H1 (cell line): ENCODE results near the gene AKAP12. TPM values are rescaled to one million over a fixed set of nuclear protein-coding genes. Genes with fewer than 3 reads are reported as not detected.

ENCODE experiments used
- CTCF ChIA-PET: fragments of 300-600 bp; sonication (Branson Sonifier 250); formaldehyde crosslinking; loops from one replicate; lab custom pipeline; 2021; ENCODE audit not compliant: partially characterized antibody; lab: Charles Lee
- POLR2A ChIA-PET: fragments of 300-600 bp; sonication (Branson Sonifier 250); formaldehyde crosslinking; loops from one replicate; lab custom pipeline; 2021; ENCODE audit warnings: inconsistent platforms; ENCODE audit not compliant: partially characterized antibody; lab: Charles Lee
- DNase-seq, 2 experiments: peaks; one replicate each; pipeline versions ENCODE4 v3.0.0 to v3.0.0-alpha.2; 2010 to 2022; ENCODE audit warnings: low spot score in 2 of 2, low read depth in 1 of 2, mixed read lengths in 1 of 2
- FAIRE-seq: peaks from 2 replicates; lab custom pipeline; 2011; peaks lifted over from hg19 to GRCh38; lab: Jason Lieb, UNC
- H2AFZ ChIP-seq: 2 replicates; pipeline ENCODE4 v1.8.1; 2012; ENCODE audit warnings: low read length, inconsistent platforms
- H2AK5ac ChIP-seq: 2 replicates; pipeline ENCODE4 v1.6.1; 2013; ENCODE audit warnings: low read depth, low read length
- H2BK120ac ChIP-seq: replicated peaks from 2 replicates; pipeline ENCODE3; 2013; ENCODE audit warnings: low read depth, low read length, inconsistent platforms
- H2BK12ac ChIP-seq: 2 replicates; pipeline ENCODE4 v1.6.1; 2013; ENCODE audit warnings: low read depth, low read length
- H2BK15ac ChIP-seq: 2 replicates; pipeline ENCODE4 v1.6.1; 2013; ENCODE audit warnings: low read length
- H2BK20ac ChIP-seq: 2 replicates; pipeline ENCODE4 v1.6.1; 2013; ENCODE audit warnings: low read length
- H2BK5ac ChIP-seq: 2 replicates; pipeline ENCODE4 v1.6.1; 2013; ENCODE audit warnings: low read depth, low read length
- H3K14ac ChIP-seq: 2 replicates; pipeline ENCODE4 v1.6.1; 2013; ENCODE audit warnings: inconsistent platforms; ENCODE audit not compliant: insufficient read length
- H3K18ac ChIP-seq: 2 replicates; pipeline ENCODE4 v1.6.1; 2013; ENCODE audit warnings: low read length; ENCODE audit errors: extremely low read depth
- H3K23ac ChIP-seq: 2 replicates; pipeline ENCODE4 v1.6.1; 2013; ENCODE audit warnings: inconsistent platforms; ENCODE audit not compliant: insufficient read length
- H3K23me2 ChIP-seq: 2 replicates; pipeline ENCODE4 v1.6.1; 2013; ENCODE audit warnings: low read depth, low read length
- H3K27ac ChIP-seq: 2 replicates; pipeline ENCODE4 v1.6.1; 2011; ENCODE audit warnings: low read depth, low read length, inconsistent platforms
- H3K27me3 ChIP-seq, 4 experiments: replicated peaks in 1 of 4; 1 replicate in 1 of 4; 2 replicates in 3 of 4; pipeline versions ENCODE4 v1.6.1 to v1.8.1; 2011 to 2013; ENCODE audit warnings: low read length in 3 of 4, mild to moderate bottlenecking in 3 of 4, inconsistent platforms in 2 of 4, mixed read lengths in 2 of 4, moderate library complexity in 1 of 4; ENCODE audit not compliant: control insufficient read depth in 3 of 4, insufficient read depth in 3 of 4; ENCODE audit errors: extremely low read depth in 1 of 4
- H3K36me3 ChIP-seq, 4 experiments: 2 replicates each; pipeline versions ENCODE4 v1.6.1 to v1.8.1; 2011 to 2013; ENCODE audit warnings: mild to moderate bottlenecking in 4 of 4, low read length in 3 of 4, moderate library complexity in 2 of 4, control low read depth in 1 of 4, inconsistent platforms in 1 of 4; ENCODE audit not compliant: insufficient read depth in 4 of 4, control insufficient read depth in 2 of 4
- H3K4ac ChIP-seq: replicated peaks from 2 replicates; pipeline ENCODE3; 2013; ENCODE audit warnings: low read length, low read depth, mixed read lengths, inconsistent platforms; ENCODE audit not compliant: insufficient read length
- H3K4me1 ChIP-seq, 4 experiments: replicated peaks in 1 of 4; 1 replicate in 1 of 4; 2 replicates in 3 of 4; pipeline versions ENCODE4 v1.6.1 to v1.8.1; 2011 to 2013; ENCODE audit warnings: low read length in 3 of 4, inconsistent platforms in 2 of 4, mixed read lengths in 1 of 4; ENCODE audit not compliant: insufficient read depth in 4 of 4, control insufficient read depth in 3 of 4
- H3K4me2 ChIP-seq, 2 experiments: 2 replicates each; pipeline versions ENCODE4 v1.6.1 to v1.8.1; 2011 to 2013; ENCODE audit warnings: low read depth in 2 of 2, low read length in 2 of 2, control low read depth in 1 of 2, inconsistent platforms in 1 of 2, mild to moderate bottlenecking in 1 of 2; ENCODE audit not compliant: insufficient read depth in 1 of 2
- H3K4me3 ChIP-seq, 4 experiments: fragments of 200-600, 300-600 bp in 1 of 4; sonication (generic), shearing (Covaris generic), sonication (Bioruptor Twin) in 1 of 4; 2 replicates each; pipeline versions ENCODE4 v1.5.1 to v1.8.1; 2011 to 2016; ENCODE audit warnings: low read length in 4 of 4, low read depth in 3 of 4, control low read depth in 2 of 4, inconsistent platforms in 2 of 4, mild to moderate bottlenecking in 2 of 4, mixed read lengths in 1 of 4, moderate library complexity in 1 of 4; ENCODE audit not compliant: insufficient read depth in 2 of 4; ENCODE audit errors: extremely low read depth in 1 of 4
- H3K56ac ChIP-seq: replicated peaks from 2 replicates; pipeline ENCODE3; 2013; ENCODE audit warnings: low read depth, mild to moderate bottlenecking, mixed read lengths, low read length, inconsistent platforms; ENCODE audit not compliant: insufficient read length
- H3K79me1 ChIP-seq: 2 replicates; pipeline ENCODE4 v1.6.1; 2013; ENCODE audit warnings: low read depth, low read length, control low read depth
- H3K79me2 ChIP-seq, 2 experiments: 2 replicates each; pipeline versions ENCODE4 v1.6.1 to v1.8.1; 2012 to 2013; ENCODE audit warnings: low read length in 2 of 2, mild to moderate bottlenecking in 2 of 2, inconsistent platforms in 1 of 2; ENCODE audit not compliant: insufficient read depth in 2 of 2, control insufficient read depth in 1 of 2
- H3K9ac ChIP-seq, 4 experiments: replicated peaks in 1 of 4; 1 replicate in 1 of 4; 2 replicates in 3 of 4; pipeline versions ENCODE4 v1.6.1 to v1.8.1; 2011 to 2013; ENCODE audit warnings: low read depth in 3 of 4, low read length in 3 of 4, control low read depth in 2 of 4, mild to moderate bottlenecking in 2 of 4, moderate library complexity in 2 of 4, inconsistent platforms in 1 of 4; ENCODE audit errors: extremely low read depth in 1 of 4
- H3K9me3 ChIP-seq, 2 experiments: 2 replicates each; pipeline versions ENCODE4 v1.6.1 to v1.8.1; 2012 to 2013; ENCODE audit warnings: mild to moderate bottlenecking in 2 of 2, moderate library complexity in 2 of 2, control low read depth in 1 of 2, inconsistent platforms in 1 of 2, low read depth in 1 of 2, low read length in 1 of 2, mixed read lengths in 1 of 2; ENCODE audit not compliant: insufficient read depth in 2 of 2
- H4K20me1 ChIP-seq, 2 experiments: replicated peaks in 1 of 2; 2 replicates each; pipeline versions ENCODE3 to v1.8.1; 2011 to 2013; ENCODE audit warnings: inconsistent platforms in 2 of 2, low read length in 2 of 2, mild to moderate bottlenecking in 1 of 2; ENCODE audit not compliant: insufficient read depth in 2 of 2, control insufficient read depth in 1 of 2
- H4K5ac ChIP-seq: 2 replicates; pipeline ENCODE4 v1.6.1; 2013; ENCODE audit warnings: low read length, low read depth, mixed read lengths, inconsistent platforms; ENCODE audit not compliant: insufficient read length
- H4K8ac ChIP-seq: 2 replicates; pipeline ENCODE4 v1.8.0; 2013; ENCODE audit warnings: mild to moderate bottlenecking, moderate library complexity, low read length, inconsistent platforms; ENCODE audit not compliant: insufficient read depth; ENCODE audit errors: extremely low read depth
- H4K91ac ChIP-seq: replicated peaks from 2 replicates; pipeline ENCODE3; 2013; ENCODE audit warnings: low read length, mixed read lengths, inconsistent platforms; ENCODE audit not compliant: insufficient read length
- BACH1 ChIP-seq: IDR thresholded peaks from 2 replicates; pipeline ENCODE4 v1.6.1; 2012; ENCODE audit warnings: low read length, improper control_type of control experiment
- BRCA1 ChIP-seq: IDR thresholded peaks from 2 replicates; pipeline ENCODE4 v1.6.1; 2012; ENCODE audit warnings: low read depth, low read length, improper control_type of control experiment
- CBX5 ChIP-seq: fragments of 300-800, 300-1000 bp; sonication (generic); IDR thresholded peaks from 2 replicates; pipeline ENCODE4 v1.7.1; 2016; ENCODE audit warnings: antibody characterized with exemption, low read length, low read depth
- CEBPB ChIP-seq: IDR thresholded peaks from 2 replicates; pipeline ENCODE4 v1.6.1; 2012; ENCODE audit warnings: low read depth, low read length
- CHD1 ChIP-seq: IDR thresholded peaks from 2 replicates; pipeline ENCODE4 v1.6.1; 2012; ENCODE audit warnings: low read depth, low read length, improper control_type of control experiment
- E2F6 ChIP-seq: IDR thresholded peaks from 2 replicates; pipeline ENCODE4 v1.6.1; 2012; ENCODE audit warnings: inconsistent platforms
- KDM5A ChIP-seq: fragments of 200-600 bp; IDR thresholded peaks from 2 replicates; pipeline ENCODE4 v1.7.1; 2012; ENCODE audit warnings: mild to moderate bottlenecking, low read length, inconsistent platforms, mixed read lengths
- POLR2A ChIP-seq, 2 experiments: IDR thresholded peaks; 1 replicate in 1 of 2; 2 replicates in 1 of 2; pipeline ENCODE4 v1.6.1; 2011; ENCODE audit warnings: low read depth in 2 of 2, low read length in 2 of 2, mild to moderate bottlenecking in 2 of 2; ENCODE audit errors: control extremely low read depth in 1 of 2
- SIN3A ChIP-seq, 2 experiments: IDR thresholded peaks in 1 of 2; conservative IDR thresholded peaks in 1 of 2; 2 replicates each; pipeline ENCODE4 v1.6.1; 2011 to 2012; ENCODE audit warnings: low read length in 2 of 2, improper control_type of control experiment in 1 of 2, low read depth in 1 of 2, mild to moderate bottlenecking in 1 of 2
- SIRT6 ChIP-seq: IDR thresholded peaks from one replicate; pipeline ENCODE4 v1.7.1; 2012; ENCODE audit warnings: low read length, inconsistent platforms
- TAF7 ChIP-seq: optimal IDR thresholded peaks from 2 replicates; pipeline ENCODE3; 2011; ENCODE audit warnings: low read depth, mild to moderate bottlenecking, inconsistent platforms, low read length, moderate library complexity, borderline replicate concordance
- TCF12 ChIP-seq: IDR thresholded peaks from 2 replicates; pipeline ENCODE4 v1.6.1; 2011; ENCODE audit warnings: low read depth, mild to moderate bottlenecking, low read length
- WGBS, 2 experiments: shearing (Covaris generic) in 1 of 2; methylation state at CpG; one replicate each; pipeline versions ENCODE4 v1.1.6 to v1.1.7; 2013 to 2015; ENCODE audit warnings: low lambda C conversion rate in 2 of 2, mixed read lengths in 2 of 2, inconsistent platforms in 1 of 2, low coverage in 1 of 2, missing lambda C conversion rate in 1 of 2; ENCODE audit not compliant: insufficient replicate concordance in 2 of 2, insufficient coverage in 1 of 2, insufficient read length in 1 of 2; ENCODE audit errors: extremely low coverage in 1 of 2, missing lambda C conversion rate in 1 of 2; 5-methylcytosine and 5-hydroxymethylcytosine counted together
- polyA plus RNA-seq, 7 experiments: library from polyadenylated mRNA; depleted of rRNA in 3 of 7; stranded (reverse) in 5 of 7; unstranded in 2 of 7; fragments of >200 nt in 5 of 7; fragments of 200-250 nt in 2 of 7; gene quantifications; 1 replicate in 5 of 7; 2 replicates in 1 of 7; 4 replicates in 1 of 7; pipeline versions ENCODE4 v1.2.1 to v1.2.3, GENCODE V29; 2011 to 2013; ENCODE audit warnings: missing spikeins in 2 of 7, mixed read lengths in 2 of 7
- total RNA-seq: library from RNA; stranded (reverse); fragmentation: NEBNext Ultra II Directional; extraction: Animal tissue kit (Norgen Biotek cat#: 25700); gene quantifications from 2 replicates; pipeline ENCODE4 v1.2.1, GENCODE V29; 2021

Gene AKAP12
- total and polyA plus RNA-seq, 2 of the 8 experiments (the other 6 are each of a cell fraction or from before 2014, with no cell fraction given) = 14.6 to 79.2 TPM

- Histone ChIP-seq H2BK15ac (no peak overlapping the region), H2AFZ (no peak overlapping the region), H4K20me1 (peaks cover 0 to 2% of the 10 kb centered on the region in 2 experiments), H3K9me3 (no peaks in the 10 kb centered on the region), H3K4me3 (no peak overlapping the region), H3K27me3 (no peaks in the 10 kb centered on the region), H3K56ac (no peak overlapping the region), H3K27ac (no peak overlapping the region), H3K23ac (no peak overlapping the region), H2BK120ac (no peak overlapping the region), H3K18ac (no peak overlapping the region), H3K4ac (no peak overlapping the region), H2BK20ac (no peak overlapping the region), H3K79me2 (peaks cover 7 to 84% of the 10 kb centered on the region in 2 experiments), H3K79me1 (peaks cover 6% of the 10 kb centered on the region), H3K4me1 (peaks cover 0 to 4% (median 1%) of the 10 kb centered on the region in 4 experiments; a peak in 5 of 7 replicates), H4K5ac (no peak overlapping the region), H3K23me2 (no peaks in the 10 kb centered on the region), H3K36me3 (no peaks in the 10 kb centered on the region; a peak in 1 of 8 replicates), H4K8ac (no peak overlapping the region), H2BK5ac (no peak overlapping the region), H3K9ac (no peak overlapping the region), H3K4me2 (no peak overlapping the region), H3K14ac (no peak overlapping the region), H4K91ac (no peak overlapping the region), H2BK12ac (no peak overlapping the region), H2AK5ac (no peak overlapping the region)
- no peak for DNase-seq
- POLR2A ChIA-PET = no interaction called here
- 86% methylated on average over 5 of the region's 5 CpGs; no CpG with 5 or more reads in 1 of the 2 experiments for WGBS, 2 experiments
- FAIRE-seq = no peak
- CTCF ChIA-PET = interaction anchor here (0.9 to 1.5 kb wide), 2 partner anchors 11 to 370 kb away, joined by 3 read pairs; no protein-coding TSS in a partner anchor
- TF ChIP-seq BACH1 = no peak
- no peak for TF ChIP-seq TAF7
- TF ChIP-seq CHD1 = no peak
- TF ChIP-seq E2F6 = no peak
- TF ChIP-seq POLR2A (IDR thresholded peaks at IDR 0.05; ENCODE audit: control extremely low read depth in 1 of 2, low read depth in 2 of 2, low read length in 2 of 2) = no peak
- TF ChIP-seq SIN3A (conservative IDR thresholded peaks at IDR 0.05 in 1 of 2, IDR thresholded peaks at IDR 0.05 in 1 of 2; ENCODE audit: low read depth in 1 of 2, low read length in 2 of 2) = no peak
- no peak for TF ChIP-seq CEBPB
- no peak for TF ChIP-seq TCF12
- TF ChIP-seq KDM5A = no peak
- no peak for TF ChIP-seq CBX5
- TF ChIP-seq BRCA1 = no peak
- TF ChIP-seq SIRT6 = no peak
These were observed 144.4 kb downstream of the AKAP12 start for GRCh38 chr6:151384151-151384550.
